ENCODE results near the gene CTBP1. TPM values are rescaled to one million over a fixed set of nuclear protein-coding genes. Genes with fewer than 3 reads are reported as not detected.

Gene CTBP1
- total RNA-seq, 1 experiment from 2014 or later = 136 TPM

DNA sequence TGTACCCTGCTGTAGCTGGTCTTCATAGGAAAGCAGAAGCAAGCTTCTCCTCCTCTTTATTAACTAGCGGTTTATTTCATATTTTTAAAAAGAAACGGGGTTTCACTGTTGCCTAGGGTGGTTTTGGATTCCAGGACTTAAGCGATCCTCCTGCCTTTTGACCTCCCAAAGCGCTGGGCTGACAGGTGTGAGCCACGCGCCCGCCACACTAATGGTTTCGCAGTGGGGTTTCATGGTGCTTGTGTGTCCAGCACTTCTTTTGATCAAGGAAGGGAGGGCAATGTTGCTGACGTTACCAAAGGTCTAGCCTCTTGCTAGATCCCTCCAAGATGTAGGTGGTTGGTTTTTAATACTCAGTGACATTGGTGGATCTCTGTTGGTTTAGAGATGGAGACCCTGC, 42.2 kb upstream of the CTBP1 start:
- Histone ChIP-seq H2BK5ac (ENCODE audit: insufficient read length, low read length) (no peak overlapping the region), H2BK20ac (ENCODE audit: low read depth, low read length, poor library complexity, severe bottlenecking) (no peak overlapping the region), H3K9ac (ENCODE audit: extremely low read depth, insufficient read length, low read length) (peak overlapping the region; percentile 97), H4K5ac (ENCODE audit: insufficient read length, low read depth, low read length) (no peak overlapping the region), H3K23ac (ENCODE audit: insufficient read length, low read depth, low read length) (no peak overlapping the region), H4K91ac (ENCODE audit: insufficient read length, low read depth, low read length) (no peak overlapping the region), H2BK15ac (ENCODE audit: low read depth, low read length) (no peak overlapping the region), H3T11ph (ENCODE audit: low read length) (no peak overlapping the region), H3K56ac (ENCODE audit: insufficient read length, low read depth, low read length) (no peak overlapping the region), H3K4me2 (ENCODE audit: insufficient read depth, insufficient read length, low read length) (peak overlapping the region; percentile 100), H3K4me1 (ENCODE audit: insufficient read depth, low read length) (no peaks in the 10 kb centered on the region; the same call in 1 of the 2 replicates), H3K79me1 (ENCODE audit: insufficient read depth, low read depth, low read length, poor library complexity, severe bottlenecking) (peaks cover 15% of the 10 kb centered on the region), H3K27me3 (ENCODE audit: insufficient read depth, low read length) (no peaks in the 10 kb centered on the region), H4K20me1 (ENCODE audit: control insufficient read depth, insufficient read depth, insufficient read length) (no peaks in the 10 kb centered on the region), H2AFZ (ENCODE audit: low read length) (no peak overlapping the region), H2BK120ac (ENCODE audit: low read depth, low read length, poor library complexity, severe bottlenecking) (no peak overlapping the region), H3K23me2 (ENCODE audit: insufficient read length, low read depth, low read length, poor library complexity, severe bottlenecking) (peaks cover 9% of the 10 kb centered on the region), H3K9me3 (ENCODE audit: control insufficient read depth, low read depth, low read length) (no peaks in the 10 kb centered on the region), H3K27ac (ENCODE audit: insufficient read length, low read depth, low read length) (no peak overlapping the region), H2BK12ac (ENCODE audit: insufficient read length, low read depth, low read length) (no peak overlapping the region), H4K8ac (replicated peaks; ENCODE audit: insufficient read length, low read depth, low read length) (no peak overlapping the region), H3K79me2 (ENCODE audit: insufficient read depth, low read length) (peaks cover 44% of the 10 kb centered on the region; the same call in 1 of the 2 replicates), H3K4ac (ENCODE audit: low read depth, low read length) (no peak overlapping the region), H3K14ac (ENCODE audit: insufficient read depth, low read length) (no peak overlapping the region), H3K18ac (ENCODE audit: insufficient read length, low read depth, low read length) (no peak overlapping the region), H2AK5ac (ENCODE audit: insufficient read length, low read length) (no peak overlapping the region)
- TF ChIP-seq, protein P1, sequence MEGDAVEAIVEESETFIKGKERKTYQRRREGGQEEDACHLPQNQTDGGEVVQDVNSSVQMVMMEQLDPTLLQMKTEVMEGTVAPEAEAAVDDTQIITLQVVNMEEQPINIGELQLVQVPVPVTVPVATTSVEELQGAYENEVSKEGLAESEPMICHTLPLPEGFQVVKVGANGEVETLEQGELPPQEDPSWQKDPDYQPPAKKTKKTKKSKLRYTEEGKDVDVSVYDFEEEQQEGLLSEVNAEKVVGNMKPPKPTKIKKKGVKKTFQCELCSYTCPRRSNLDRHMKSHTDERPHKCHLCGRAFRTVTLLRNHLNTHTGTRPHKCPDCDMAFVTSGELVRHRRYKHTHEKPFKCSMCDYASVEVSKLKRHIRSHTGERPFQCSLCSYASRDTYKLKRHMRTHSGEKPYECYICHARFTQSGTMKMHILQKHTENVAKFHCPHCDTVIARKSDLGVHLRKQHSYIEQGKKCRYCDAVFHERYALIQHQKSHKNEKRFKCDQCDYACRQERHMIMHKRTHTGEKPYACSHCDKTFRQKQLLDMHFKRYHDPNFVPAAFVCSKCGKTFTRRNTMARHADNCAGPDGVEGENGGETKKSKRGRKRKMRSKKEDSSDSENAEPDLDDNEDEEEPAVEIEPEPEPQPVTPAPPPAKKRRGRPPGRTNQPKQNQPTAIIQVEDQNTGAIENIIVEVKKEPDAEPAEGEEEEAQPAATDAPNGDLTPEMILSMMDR (conservative IDR thresholded peaks at IDR 0.05) = no peak
- Mint-ChIP-seq H3K9me3 (peaks cover 8 to 19% of the 10 kb centered on the region in 2 experiments), H3K4me3 (peak overlapping the region; percentile 89 to 98), H3K27ac (peak overlapping the region in 1 of 3 experiments; percentile 98; a peak in 2 of 7 replicates), H3K27me3 (ENCODE audit: low read depth) (peaks cover 14% of the 10 kb centered on the region), H3K4me1 (peaks cover 27 to 37% of the 10 kb centered on the region in 2 experiments), H3K36me3 (ENCODE audit: insufficient read depth in 1 of 3, low read depth in 3 of 3) (peaks cover 0 to 14% (median 13%) of the 10 kb centered on the region in 3 experiments; a peak in 6 of 7 replicates)
- no CpG with 5 or more reads among the region's 9 CpGs for WGBS (ENCODE audit: extremely low coverage, insufficient read length, low lambda C conversion rate)
- peak; percentile 17 for DNase-seq

All from H9 (cell line).